ENCODE data around the gene BST2. TPM values are rescaled to one million over a fixed set of nuclear protein-coding genes. Genes with fewer than 3 reads are reported as not detected.

The BST2 gene
- total RNA-seq, 1 donor from 2014 or later = 44.8 TPM

- Histone ChIP-seq H3K9ac (no peak overlapping the region), H3K9me3 (ENCODE audit: low read depth) (no peaks in the 10 kb centered on the region), H2AFZ (replicated peaks) (no peak overlapping the region), H4K20me1 (ENCODE audit: low read depth) (no peaks in the 10 kb centered on the region), H3K36me3 (no peaks in the 10 kb centered on the region), H3K4me2 (no peak overlapping the region), H3K27me3 (no peaks in the 10 kb centered on the region), H3K79me2 (ENCODE audit: low read depth) (no peaks in the 10 kb centered on the region), H3K4me1 (no peaks in the 10 kb centered on the region), H3K4me3 (no peak overlapping the region), H3K27ac (no peak overlapping the region), H3F3A (ENCODE audit: low read depth) (no peaks in the 10 kb centered on the region)
- Mint-ChIP-seq H3K4me1 (peaks cover 6% of the 10 kb centered on the region), H3K9me3 (no peaks in the 10 kb centered on the region), H3K27me3 (ENCODE audit: insufficient read depth, low read depth) (peaks cover 4% of the 10 kb centered on the region), H3K4me3 (no peak overlapping the region), H3K27ac (no peak overlapping the region), H3K36me3 (no peaks in the 10 kb centered on the region)
- no peak for TF ChIP-seq CTCF (IDR thresholded peaks at IDR 0.05)
- no peak for TF ChIP-seq EZH2phosphoT487 (IDR thresholded peaks at IDR 0.05)
- TF ChIP-seq EZH2 (IDR thresholded peaks at IDR 0.05) = no peak
- no peak for DNase-seq (ENCODE audit: low spot score)
Measured at GRCh38 chr19:17357078-17357666, 48.3 kb downstream of the BST2 start.

- Histone ChIP-seq H2AFZ (replicated peaks) (peak overlapping the region; percentile 27), H3K4me2 (no peak overlapping the region), H3F3A (ENCODE audit: low read depth) (peaks cover 10% of the 10 kb centered on the region), H3K27me3 (no peaks in the 10 kb centered on the region), H3K79me2 (ENCODE audit: low read depth) (no peaks in the 10 kb centered on the region), H3K4me1 (peaks cover 4% of the 10 kb centered on the region), H4K20me1 (ENCODE audit: low read depth) (no peaks in the 10 kb centered on the region), H3K9ac (no peak overlapping the region), H3K9me3 (ENCODE audit: low read depth) (no peaks in the 10 kb centered on the region), H3K36me3 (no peaks in the 10 kb centered on the region), H3K4me3 (no peak overlapping the region), H3K27ac (no peak overlapping the region)
- TF ChIP-seq EZH2phosphoT487 (IDR thresholded peaks at IDR 0.05) = no peak
- TF ChIP-seq CTCF (IDR thresholded peaks at IDR 0.05) = no peak
- TF ChIP-seq EZH2 (IDR thresholded peaks at IDR 0.05) = no peak
- peaks cover 11% of the 10 kb centered on the region for H3K4me1 Mint-ChIP-seq
- no peak overlapping the region for H3K27ac Mint-ChIP-seq
- H3K9me3 Mint-ChIP-seq = no peaks in the 10 kb centered on the region
- peaks cover 11% of the 10 kb centered on the region for H3K27me3 Mint-ChIP-seq (ENCODE audit: insufficient read depth, low read depth)
- no peak for DNase-seq (ENCODE audit: low spot score)
- H3K4me3 Mint-ChIP-seq = no peak overlapping the region
- no peaks in the 10 kb centered on the region for H3K36me3 Mint-ChIP-seq
Measured at GRCh38 chr19:17353386-17353785, 52.0 kb downstream of the BST2 start.

Other genes with a start within 250 kb of the BST2 start
- gene USE1, start 190.3 kb downstream of the BST2 start, total RNA-seq (ENCODE audit: low replicate concordance) = 12.1 and 13.6 TPM in 2 replicates
- gene OCEL1, start 179.4 kb downstream of the BST2 start, total RNA-seq (ENCODE audit: low replicate concordance) = 4.6 and 7.7 TPM in 2 replicates
- 14.3 and 67.0 TPM in 2 replicates for gene NR2F6, start 159.7 kb downstream of the BST2 start, total RNA-seq (ENCODE audit: low replicate concordance)
- gene USHBP1, start 140.9 kb downstream of the BST2 start, total RNA-seq (ENCODE audit: low replicate concordance) = 0.28 and 1.1 TPM in 2 replicates
- 89.8 and 107 TPM in 2 replicates for gene BABAM1, start 138.2 kb downstream of the BST2 start, total RNA-seq (ENCODE audit: low replicate concordance)
- 2.3 and 3.3 TPM in 2 replicates for gene ANKLE1, start 123.7 kb downstream of the BST2 start, total RNA-seq (ENCODE audit: low replicate concordance)
- gene ABHD8, start 102.2 kb downstream of the BST2 start, total RNA-seq (ENCODE audit: low replicate concordance) = 4.6 and 13.3 TPM in 2 replicates
- gene MRPL34, start 99.8 kb downstream of the BST2 start, total RNA-seq (ENCODE audit: low replicate concordance) = 25.9 and 38.8 TPM in 2 replicates
- gene DDA1, start 96.1 kb downstream of the BST2 start, total RNA-seq (ENCODE audit: low replicate concordance) = 21.9 and 27.7 TPM in 2 replicates
- 11.4 and 25.0 TPM in 2 replicates for gene ANO8, start 70.8 kb downstream of the BST2 start, total RNA-seq (ENCODE audit: low replicate concordance)
- gene GTPBP3, start 68.1 kb downstream of the BST2 start, total RNA-seq (ENCODE audit: low replicate concordance) = 13.2 and 47.6 TPM in 2 replicates
- gene PLVAP, start 28.3 kb downstream of the BST2 start, total RNA-seq (ENCODE audit: low replicate concordance) = 0.11 and 0.37 TPM in 2 replicates
- 0.56 and 1.1 TPM in 2 replicates for gene CCDC194, start 11.4 kb downstream of the BST2 start, total RNA-seq (ENCODE audit: low replicate concordance)
- 33.2 and 88.6 TPM in 2 replicates for gene MVB12A, start 14.4 kb upstream of the BST2 start, total RNA-seq (ENCODE audit: low replicate concordance)
- gene TMEM221, start 43.0 kb upstream of the BST2 start, total RNA-seq (ENCODE audit: low replicate concordance) = 0.17 and 2.2 TPM in 2 replicates
- not detected in 2 replicates for gene NXNL1, start 55.3 kb upstream of the BST2 start, total RNA-seq (ENCODE audit: low replicate concordance)
- gene SLC27A1, start 64.9 kb upstream of the BST2 start, total RNA-seq (ENCODE audit: low replicate concordance) = 13.9 and 22.4 TPM in 2 replicates
- gene PGLS, start 106.0 kb upstream of the BST2 start, total RNA-seq (ENCODE audit: low replicate concordance) = 22.8 and 86.0 TPM in 2 replicates
- 38.4 and 60.3 TPM in 2 replicates for gene COLGALT1, start 150.0 kb upstream of the BST2 start, total RNA-seq (ENCODE audit: low replicate concordance)

Data from neural progenitor cell (in vitro differentiated cells).